Islet of Langerhans (tissue), 1 donor: ENCODE measurements around the gene COG4.
"Not testable (repeated sequence)": the region's sequence is repeated elsewhere in the genome, so short reads cannot be mapped to it uniquely, and the experiment has no call there.

Experiments
- FAIRE-seq: peaks from one replicate; lab custom pipeline; 2011; peaks lifted over from hg19 to GRCh38; lab: Jason Lieb, UNC

COG4 gene

GRCh38 chr16:70457446-70458166, 65.7 kb downstream of the COG4 start:
- no peak for FAIRE-seq

GRCh38 chr16:70455910-70456309, 67.4 kb downstream of the COG4 start:
- FAIRE-seq = no peak

GRCh38 chr16:70454222-70455034, 68.9 kb downstream of the COG4 start, which contains the start of gene FCSK:
Gene FCSK (plus strand): TSS chr16:70454595. CDS start chr16:70463191, 8,596 bp downstream.
- FAIRE-seq = peak; percentile 96

GRCh38 chr16:70453892-70454221, 69.5 kb downstream of the COG4 start:
- FAIRE-seq = no peak

- FAIRE-seq = no peak
Observed at GRCh38 chr16:70453117-70453891, 70.0 kb downstream of the COG4 start.

GRCh38 chr16:70451004-70451340, 72.4 kb downstream of the COG4 start:
- FAIRE-seq = not testable (repeated sequence)

GRCh38 chr16:70450142-70451003, 73.0 kb downstream of the COG4 start:
- FAIRE-seq = not testable (repeated sequence)

- FAIRE-seq = no peak
Observed at GRCh38 chr16:70448075-70448474, 75.3 kb downstream of the COG4 start.

- no peak for FAIRE-seq
Observed at GRCh38 chr16:70444249-70445063, 78.9 kb downstream of the COG4 start.

GRCh38 chr16:70442344-70442743, 81.0 kb downstream of the COG4 start:
- FAIRE-seq = no peak

GRCh38 chr16:70441406-70441990, 81.9 kb downstream of the COG4 start:
- FAIRE-seq = no peak

- no peak for FAIRE-seq
Observed at GRCh38 chr16:70440009-70440692, 83.2 kb downstream of the COG4 start.

GRCh38 chr16:70438969-70439862, 84.1 kb downstream of the COG4 start, which contains the start of gene ST3GAL2:
Gene ST3GAL2 (minus strand): TSS chr16:70439100. CDS start chr16:70398530, 40,570 bp downstream.
- no peak for FAIRE-seq

GRCh38 chr16:70438585-70438968, 84.8 kb downstream of the COG4 start:
- no peak for FAIRE-seq

- FAIRE-seq = no peak
Observed at GRCh38 chr16:70437582-70438557, 85.5 kb downstream of the COG4 start.

GRCh38 chr16:70437017-70437581, 86.3 kb downstream of the COG4 start:
- no peak for FAIRE-seq
